SW 1271 (cell line): ENCODE results near the gene CCDC3.

Experiments used
- DNase-seq, 2 experiments: peaks; one replicate each; lab custom pipeline; 2025; lab: John Stamatoyannopoulos, UW

The CCDC3 gene

GRCh38 chr10:12922117-12922900, 79.2 kb downstream of the CCDC3 start:
- DNase-seq, result no peak

DNA sequence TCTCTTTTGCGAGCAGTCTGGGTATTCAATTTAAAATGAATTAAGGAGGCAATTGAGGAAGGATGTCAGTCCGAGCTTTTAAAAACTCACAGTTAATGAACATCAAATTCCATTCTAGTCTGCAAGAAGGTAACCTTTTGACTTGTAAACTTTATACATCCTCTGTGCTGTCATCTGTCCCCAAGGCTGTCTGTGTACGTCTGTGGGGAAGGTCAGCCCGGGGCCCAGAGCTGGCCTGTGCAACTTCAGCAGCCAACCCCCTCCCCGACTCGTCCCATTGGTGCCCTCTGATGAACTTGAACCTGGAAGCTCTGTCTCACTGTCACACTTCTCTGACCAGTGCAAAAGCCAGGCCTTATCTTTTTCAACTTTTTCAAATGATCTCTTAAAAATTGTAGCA, 80.3 kb downstream of the CCDC3 start:
- no peak for DNase-seq

GRCh38 chr10:12919574-12919973, 81.9 kb downstream of the CCDC3 start:
- DNase-seq, result no peak

- DNase-seq, result no peak
Observed at GRCh38 chr10:12916587-12916986, 84.9 kb downstream of the CCDC3 start.

GRCh38 chr10:12915637-12916168, 85.8 kb downstream of the CCDC3 start:
- DNase-seq, result no peak

DNA sequence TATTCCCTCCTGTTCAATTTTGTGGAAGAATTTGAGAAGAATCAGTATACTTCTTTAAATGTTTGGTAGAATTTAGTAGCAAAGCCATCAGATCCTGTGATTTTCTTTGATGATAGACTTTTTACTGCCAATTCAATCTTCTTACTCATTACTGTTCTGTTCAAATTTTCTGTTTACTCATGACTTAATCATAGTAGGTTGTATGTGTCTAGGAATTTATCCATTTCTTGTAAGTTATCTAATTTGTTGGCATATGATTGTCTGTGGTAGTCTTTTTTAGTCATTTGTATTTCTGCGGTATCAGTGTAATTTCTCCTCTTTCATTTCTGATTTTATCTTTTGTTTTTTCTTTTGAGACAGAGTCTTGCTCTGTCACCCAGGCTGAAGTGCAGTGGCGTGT, 87.4 kb downstream of the CCDC3 start:
- no peak for DNase-seq

GRCh38 chr10:12911795-12912194, 89.7 kb downstream of the CCDC3 start:
- DNase-seq, result no peak

DNA sequence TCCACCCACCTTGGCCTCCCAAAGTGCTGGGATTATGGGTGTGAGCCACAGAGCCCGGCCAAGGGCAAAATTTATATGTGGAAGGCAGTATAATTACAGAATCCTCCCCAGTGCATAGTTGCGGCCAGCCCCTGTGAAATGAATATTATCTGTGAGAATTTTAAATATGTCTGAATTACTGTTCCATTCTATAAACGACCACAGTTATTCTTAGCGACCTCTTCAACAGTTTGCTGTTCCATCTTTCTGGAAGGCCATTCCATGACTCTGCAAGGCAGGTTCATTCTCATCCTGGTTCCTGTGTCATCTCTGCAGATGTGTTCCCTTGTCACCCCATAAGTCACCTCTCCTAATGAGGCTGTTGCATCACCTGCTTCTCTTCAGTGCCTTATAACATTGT, 90.7 kb downstream of the CCDC3 start:
- no peak for DNase-seq

GRCh38 chr10:12909836-12910185, 91.7 kb downstream of the CCDC3 start:
- no peak for DNase-seq

DNA sequence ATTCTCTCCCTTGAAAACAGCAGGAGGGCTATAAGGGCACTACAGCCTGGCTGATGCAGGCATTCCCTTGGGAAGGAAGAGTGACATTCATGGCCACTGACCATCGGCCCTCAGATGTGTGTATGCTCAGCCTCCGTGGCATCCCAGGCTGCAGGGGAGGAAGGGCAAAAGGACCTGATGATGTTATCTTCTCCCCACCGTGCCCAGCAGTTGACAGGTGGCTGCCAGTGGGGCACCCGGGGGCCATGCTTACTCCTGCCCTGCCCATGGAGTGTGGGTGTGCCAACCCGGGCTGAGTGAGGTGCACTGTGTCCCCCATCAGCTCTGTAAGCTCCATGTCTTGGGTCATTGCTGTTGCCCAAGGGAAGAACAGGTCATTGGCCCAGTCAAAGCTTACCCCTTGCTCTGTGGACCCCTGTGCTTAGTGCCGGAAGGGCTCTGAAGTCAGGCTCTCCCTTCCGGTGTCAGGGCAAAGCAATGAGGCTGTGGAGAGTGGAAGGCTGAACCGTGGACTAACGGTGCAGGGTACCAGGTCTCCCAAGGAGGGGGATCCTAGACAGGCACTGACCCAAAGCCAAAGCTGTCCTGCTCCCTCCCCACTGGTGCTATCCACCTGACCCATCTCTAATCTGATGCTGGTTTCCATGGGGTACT, 92.2 kb downstream of the CCDC3 start:
- DNase-seq, result no peak

DNA sequence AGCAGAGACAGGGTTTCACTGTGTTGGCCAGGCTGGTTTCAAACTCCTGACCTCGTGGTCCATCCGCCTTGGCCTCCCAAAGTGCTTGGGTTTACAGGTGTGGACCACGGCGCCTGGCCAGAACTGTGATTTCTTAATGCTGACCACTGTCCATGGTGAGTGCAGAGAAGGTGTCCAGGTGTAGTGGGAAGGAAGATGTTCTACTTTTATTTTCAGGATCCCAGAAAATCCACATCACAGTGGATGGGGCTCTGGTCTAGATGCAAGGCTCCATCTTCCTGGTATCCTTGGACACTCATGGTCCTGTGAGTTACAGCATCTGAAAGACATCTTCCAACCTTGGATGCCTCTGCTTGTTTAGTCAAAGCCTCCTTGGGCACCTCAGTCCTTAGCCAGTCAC, 92.7 kb downstream of the CCDC3 start:
- no peak for DNase-seq

GRCh38 chr10:12907656-12908055, 93.9 kb downstream of the CCDC3 start:
- DNase-seq, result no peak

DNA sequence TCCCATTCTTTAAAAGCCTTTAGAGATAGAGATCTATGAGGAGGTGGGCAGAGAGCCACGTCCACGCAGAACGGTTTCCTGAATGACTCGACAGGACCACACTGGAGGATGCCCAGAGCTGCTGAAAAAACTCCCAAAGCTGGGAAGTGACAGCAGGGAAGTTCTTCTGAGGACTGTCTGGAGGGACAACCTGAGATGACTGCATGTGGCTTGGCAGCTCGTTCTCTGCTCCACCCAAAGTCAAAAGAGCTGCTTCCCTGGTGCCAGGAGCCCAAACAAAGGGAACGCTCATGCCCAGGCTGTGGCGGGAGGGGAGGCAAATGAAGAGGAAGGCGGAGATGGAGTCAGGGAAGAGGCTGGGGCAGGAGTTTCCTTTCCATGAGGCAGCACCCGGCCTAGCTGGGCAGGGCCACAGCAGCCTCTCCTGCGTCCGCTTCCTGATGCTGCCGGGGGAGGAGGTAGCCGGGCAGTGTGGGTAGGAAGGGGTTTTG, 95.4 kb downstream of the CCDC3 start:
- no peak for DNase-seq

DNA sequence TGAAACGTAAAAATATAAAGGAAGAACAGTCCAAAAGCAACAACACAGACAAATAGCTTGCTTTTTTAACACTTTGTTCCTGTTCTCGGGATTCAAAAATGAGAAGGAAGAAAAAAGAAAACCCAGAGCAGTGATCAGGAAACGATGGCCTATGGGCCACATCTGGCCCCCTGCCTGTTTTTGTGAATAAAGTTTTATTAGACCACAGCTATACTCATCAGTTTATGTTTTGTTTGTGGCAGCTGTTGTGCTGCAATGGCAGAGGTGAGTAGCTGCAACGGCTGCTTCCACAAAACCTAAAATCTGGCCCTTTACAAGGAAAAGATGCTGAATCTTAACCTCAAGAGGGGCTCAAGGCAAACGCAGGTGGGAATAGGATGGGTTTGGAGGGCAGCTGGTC, 96.4 kb downstream of the CCDC3 start:
- no peak for DNase-seq

DNA sequence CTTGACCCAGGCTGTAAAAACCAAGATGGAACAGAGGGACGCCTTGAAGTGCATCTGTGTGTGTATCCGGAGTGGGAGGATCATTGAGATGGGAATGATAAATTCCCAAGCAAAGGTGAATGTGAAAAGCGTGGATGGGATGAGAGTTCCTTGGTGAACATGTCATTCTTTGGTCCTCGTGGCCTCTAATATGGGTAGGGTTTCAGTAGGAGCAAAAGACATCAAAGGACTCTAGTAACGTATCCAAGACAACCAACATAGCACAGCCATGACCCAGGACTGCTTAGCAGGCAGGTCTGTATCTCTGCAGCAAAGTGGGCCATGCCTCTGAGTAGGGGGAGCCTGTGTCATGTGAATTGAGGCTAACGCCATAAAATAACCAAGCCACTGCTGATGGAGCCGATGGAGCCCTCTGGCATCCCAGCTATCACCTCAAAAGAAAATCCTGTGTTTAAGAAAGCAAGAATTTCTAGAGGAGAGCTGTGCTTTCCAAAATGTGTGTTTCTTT, 98.6 kb downstream of the CCDC3 start:
- DNase-seq, result no peak

DNA sequence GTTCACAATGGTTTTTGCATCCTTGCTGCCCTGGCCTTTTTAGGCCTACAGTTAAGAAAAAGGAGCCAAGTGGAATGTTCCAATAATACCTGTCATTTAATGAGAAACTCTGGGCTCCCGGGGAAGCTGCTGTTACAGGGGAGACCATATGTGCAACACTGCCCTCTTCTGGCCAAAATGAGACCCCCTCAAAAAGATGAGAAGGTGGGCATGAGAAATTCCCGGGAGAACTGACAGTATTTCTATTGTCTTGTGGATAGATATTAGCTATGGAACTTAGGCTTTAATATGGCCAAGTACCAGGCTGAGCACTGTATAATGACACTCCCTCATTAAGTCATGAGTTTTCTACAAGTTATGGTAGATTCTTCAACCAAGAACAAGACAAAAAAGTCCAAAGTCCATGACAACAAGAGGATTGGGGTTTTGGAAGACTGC, 99.4 kb downstream of the CCDC3 start:
- peak in 1 of 2 experiments; percentile 25 for DNase-seq

DNA sequence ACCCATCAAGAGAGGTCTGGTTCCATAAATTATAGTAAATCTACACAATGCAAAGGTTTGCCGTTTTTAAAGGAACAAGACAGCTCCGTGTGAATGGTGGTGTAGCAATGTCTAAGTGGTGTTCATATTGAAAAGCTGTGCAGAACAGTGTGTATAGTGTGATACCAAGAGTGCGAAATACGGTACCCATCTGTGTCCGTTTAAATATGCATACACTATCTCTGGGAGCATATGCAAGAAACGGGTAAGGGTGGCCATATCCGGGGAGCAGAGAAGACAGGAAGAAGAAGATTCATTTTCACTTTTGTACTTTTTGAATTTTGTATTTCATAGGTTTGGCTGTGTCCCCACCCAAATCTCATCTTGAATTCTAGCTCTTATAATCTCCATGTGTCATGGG, 102.0 kb downstream of the CCDC3 start:
- no peak for DNase-seq

DNA sequence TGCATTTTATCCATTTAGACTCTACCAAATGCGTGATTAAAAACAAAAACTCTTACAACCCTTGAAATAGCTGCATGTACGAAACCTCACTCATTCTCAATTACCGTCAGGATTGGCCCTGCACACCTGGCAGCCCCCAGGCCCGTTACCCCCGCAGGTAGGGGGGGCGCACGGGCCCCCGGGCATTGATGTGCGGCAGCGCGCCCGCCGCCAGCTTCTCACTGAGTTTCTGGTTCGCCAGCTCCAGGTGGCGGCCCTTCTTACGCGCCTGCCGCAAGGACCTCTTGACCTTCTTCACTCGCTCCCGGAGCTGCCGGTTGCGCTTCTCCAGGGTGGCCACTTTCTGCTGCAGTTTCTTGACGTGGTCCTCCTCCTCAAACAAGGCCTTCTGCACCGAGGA, 103.2 kb downstream of the CCDC3 start:
- no peak for DNase-seq

DNA sequence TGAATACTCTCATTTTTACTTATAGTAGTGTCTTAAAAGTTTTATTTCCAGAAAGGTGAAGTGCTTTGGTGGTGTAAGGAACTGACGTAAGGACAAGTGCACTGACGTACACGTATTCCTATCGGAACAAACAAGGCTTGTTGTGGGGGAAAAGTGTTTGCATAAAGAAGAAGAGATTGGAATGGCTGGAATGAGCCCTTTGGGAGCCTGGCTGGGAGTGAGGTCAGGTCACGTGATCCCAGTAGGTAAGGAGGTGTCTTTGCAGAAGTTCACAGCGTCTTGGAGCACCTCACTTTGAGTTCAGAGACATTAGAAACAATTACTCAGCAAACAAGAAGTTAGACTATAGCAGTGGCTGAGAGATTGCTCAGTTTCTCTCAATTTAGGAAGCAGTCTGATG, 104.2 kb downstream of the CCDC3 start:
- DNase-seq, result no peak

GRCh38 chr10:12896251-12896650, 105.3 kb downstream of the CCDC3 start:
- no peak for DNase-seq

DNA sequence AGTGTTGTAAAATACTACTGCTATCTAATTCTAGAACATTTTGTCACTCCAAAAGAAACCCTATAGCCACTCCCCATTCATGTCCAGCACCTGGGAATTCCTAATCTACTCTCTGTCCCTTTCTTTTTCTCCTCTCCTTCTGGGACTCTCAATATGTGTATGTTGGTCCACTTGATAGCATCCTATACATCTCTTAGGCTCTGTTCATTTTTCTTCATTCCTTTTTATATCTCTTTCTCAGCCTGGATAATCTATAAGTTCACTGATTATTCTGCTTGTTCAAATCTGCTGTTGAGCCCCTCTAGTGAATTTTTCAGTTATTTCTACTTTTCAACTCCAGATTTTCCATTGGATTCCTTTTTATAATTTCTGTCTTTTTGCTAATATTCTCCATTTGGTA, 108.6 kb downstream of the CCDC3 start:
- DNase-seq, result no peak

DNA sequence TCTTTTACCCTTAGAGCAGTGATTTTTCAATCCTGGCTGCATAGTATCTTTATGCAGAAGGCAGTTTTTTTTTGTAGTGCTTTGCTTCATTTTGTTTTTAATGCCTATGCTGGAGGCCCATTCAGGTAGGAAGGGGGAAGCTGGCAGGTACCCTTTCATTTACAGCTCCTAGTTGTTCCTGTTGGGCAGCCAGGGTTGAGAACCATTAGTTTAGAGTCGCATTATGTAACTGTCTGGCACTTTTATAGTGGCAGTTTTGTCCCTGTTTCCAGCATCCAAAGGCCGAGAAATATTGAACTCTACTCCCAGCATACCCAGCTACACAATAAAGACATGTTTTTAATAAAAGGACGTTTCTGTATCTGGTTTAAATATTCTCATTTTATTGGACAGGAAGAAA, 110.6 kb downstream of the CCDC3 start:
- no peak for DNase-seq

DNA sequence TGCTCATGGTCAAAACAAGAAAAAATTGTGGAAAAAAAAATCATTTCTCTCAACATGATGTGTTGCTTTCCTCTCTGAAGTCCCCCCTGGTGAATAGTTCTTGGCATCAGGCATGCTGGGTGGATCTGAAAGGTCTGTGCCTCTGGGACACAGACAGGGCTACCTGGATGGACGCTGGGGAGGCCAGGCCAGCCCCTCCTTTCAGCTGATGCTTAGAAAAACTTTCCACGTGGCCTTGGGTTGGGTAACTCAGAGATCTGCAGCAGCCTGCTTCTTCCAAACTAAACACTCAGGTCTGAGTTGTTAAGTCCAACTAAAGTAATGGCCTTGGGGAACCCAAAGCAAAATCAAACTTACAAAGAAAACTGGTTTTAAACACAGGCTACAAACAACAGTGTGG, 113.0 kb downstream of the CCDC3 start:
- no peak for DNase-seq
